Astrocyte (in vitro differentiated cells and primary cell): ENCODE data around the gene SFPQ. TPM values are rescaled to one million over a fixed set of nuclear protein-coding genes. Genes with fewer than 3 reads are reported as not detected.

Experiments used
- DNase-seq: peaks from one replicate; pipeline ENCODE4 v3.0.0-alpha.2; 2010; ENCODE audit warnings: low read depth
- FAIRE-seq: peaks from 2 replicates; lab custom pipeline; 2011; peaks lifted over from hg19 to GRCh38; lab: Jason Lieb, UNC
- H2AFZ ChIP-seq: 2 replicates; pipeline ENCODE4 v1.6.0; 2012; ENCODE audit warnings: low read depth, low read length, inconsistent platforms
- H3K27ac ChIP-seq: 2 replicates; pipeline ENCODE4 v1.5.1; 2011; ENCODE audit warnings: low read depth, low read length, inconsistent platforms
- H3K27me3 ChIP-seq: 2 replicates; pipeline ENCODE4 v1.6.0; 2011; ENCODE audit warnings: low read length, inconsistent platforms; ENCODE audit not compliant: insufficient read depth
- H3K36me3 ChIP-seq: 2 replicates; pipeline ENCODE4 v1.5.1; 2011; ENCODE audit warnings: low read length, inconsistent platforms; ENCODE audit not compliant: insufficient read depth
- H3K4me1 ChIP-seq: 2 replicates; pipeline ENCODE4 v1.5.1; 2011; ENCODE audit warnings: low read length, inconsistent platforms; ENCODE audit not compliant: insufficient read depth
- H3K4me2 ChIP-seq: 2 replicates; pipeline ENCODE4 v1.6.0; 2012; ENCODE audit warnings: low read length, inconsistent platforms
- H3K4me3 ChIP-seq: 2 replicates; pipeline ENCODE4 v1.5.1; 2011; ENCODE audit warnings: low read depth, mild to moderate bottlenecking, low read length, inconsistent platforms; ENCODE audit not compliant: insufficient read depth
- H3K79me2 ChIP-seq: 2 replicates; pipeline ENCODE4 v1.6.0; 2012; ENCODE audit warnings: mild to moderate bottlenecking, low read length, inconsistent platforms; ENCODE audit not compliant: insufficient read depth
- H3K9ac ChIP-seq: 2 replicates; pipeline ENCODE4 v1.6.0; 2012; ENCODE audit warnings: mild to moderate bottlenecking, low read length, inconsistent platforms
- H3K9me3 ChIP-seq: 2 replicates; pipeline ENCODE4 v1.5.1; 2012; ENCODE audit warnings: low read depth, mild to moderate bottlenecking, low read length, inconsistent platforms; ENCODE audit not compliant: insufficient read depth
- H4K20me1 ChIP-seq: 2 replicates; pipeline ENCODE4 v1.6.0; 2012; ENCODE audit warnings: low read length, inconsistent platforms; ENCODE audit not compliant: insufficient read depth
- H3K27ac Mint-ChIP-seq: one replicate; pipeline ENCODE4 v1.8.0; 2021; ENCODE audit warnings: mild to moderate bottlenecking, mixed read lengths; ENCODE audit not compliant: unreplicated experiment
- H3K27me3 Mint-ChIP-seq: one replicate; pipeline ENCODE4 v1.8.0; 2021; ENCODE audit warnings: low read depth, mixed read lengths; ENCODE audit not compliant: unreplicated experiment
- H3K36me3 Mint-ChIP-seq: one replicate; pipeline ENCODE4 v1.8.0; 2021; ENCODE audit warnings: low read depth, mixed read lengths; ENCODE audit not compliant: unreplicated experiment
- H3K4me1 Mint-ChIP-seq: one replicate; pipeline ENCODE4 v1.8.0; 2021; ENCODE audit warnings: low read depth, mixed read lengths; ENCODE audit not compliant: unreplicated experiment
- H3K4me3 Mint-ChIP-seq: one replicate; pipeline ENCODE4 v1.8.0; 2021; ENCODE audit warnings: mild to moderate bottlenecking, moderate library complexity, mixed read lengths; ENCODE audit not compliant: unreplicated experiment
- H3K9me3 Mint-ChIP-seq: one replicate; pipeline ENCODE4 v1.8.0; 2021; ENCODE audit warnings: mild to moderate bottlenecking, mixed read lengths; ENCODE audit not compliant: unreplicated experiment
- EZH2 ChIP-seq: IDR thresholded peaks from 2 replicates; pipeline ENCODE4 v1.6.1; 2012; ENCODE audit warnings: mild to moderate bottlenecking, low read length, inconsistent platforms; ENCODE audit not compliant: insufficient read depth
- total RNA-seq: library from RNA; stranded (reverse); gene quantifications from 2 replicates; pipeline ENCODE4 v1.2.1, GENCODE V29; 2021
- TF ChIP-seq, protein P1 (sequence below): IDR thresholded peaks from 2 replicates; pipeline ENCODE4 v1.5.1; 2011; ENCODE audit warnings: low read depth, mild to moderate bottlenecking, inconsistent platforms, low read length, moderate library complexity; ENCODE audit not compliant: insufficient read depth

Gene SFPQ
- total RNA-seq, 1 donor from 2014 or later: 209 TPM

DNA sequence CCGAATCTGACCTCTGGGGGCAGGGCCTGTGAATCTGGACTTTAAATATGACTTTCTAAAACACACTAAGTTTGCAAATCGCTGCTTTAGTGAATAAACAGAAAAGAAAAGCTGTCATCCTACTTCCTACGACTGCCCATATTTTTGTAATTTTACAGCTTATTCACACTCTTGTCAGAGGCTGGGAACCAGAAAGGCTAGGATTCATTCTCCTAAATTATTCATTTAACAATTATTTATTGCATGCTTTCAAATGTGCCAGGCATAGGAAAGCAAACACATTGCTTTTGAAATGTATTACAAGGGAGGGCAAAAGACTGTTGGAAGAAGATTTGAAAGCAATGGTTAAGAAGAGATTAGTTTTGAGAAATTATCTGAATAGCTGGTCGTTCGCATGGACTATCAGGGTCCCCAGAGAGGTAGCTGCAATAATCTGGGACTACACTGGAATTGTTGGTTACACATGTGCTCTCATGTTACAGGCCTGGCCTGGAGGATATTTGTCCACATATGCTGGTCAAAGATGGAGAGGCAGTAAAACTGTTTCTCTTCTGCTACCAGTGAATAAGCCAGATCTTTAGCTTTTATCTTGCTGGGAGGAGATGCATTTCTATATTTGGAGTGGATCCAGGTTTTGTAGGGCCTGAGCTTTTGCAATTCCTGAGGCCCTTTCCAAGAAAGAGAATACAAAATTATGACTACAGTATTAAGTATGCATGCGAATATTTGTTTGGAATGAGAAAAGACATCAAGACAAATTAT is 29.6 kb upstream of the SFPQ start:
- no peaks in the 10 kb centered on the region for H3K36me3 Mint-ChIP-seq
- TF ChIP-seq, protein P1, sequence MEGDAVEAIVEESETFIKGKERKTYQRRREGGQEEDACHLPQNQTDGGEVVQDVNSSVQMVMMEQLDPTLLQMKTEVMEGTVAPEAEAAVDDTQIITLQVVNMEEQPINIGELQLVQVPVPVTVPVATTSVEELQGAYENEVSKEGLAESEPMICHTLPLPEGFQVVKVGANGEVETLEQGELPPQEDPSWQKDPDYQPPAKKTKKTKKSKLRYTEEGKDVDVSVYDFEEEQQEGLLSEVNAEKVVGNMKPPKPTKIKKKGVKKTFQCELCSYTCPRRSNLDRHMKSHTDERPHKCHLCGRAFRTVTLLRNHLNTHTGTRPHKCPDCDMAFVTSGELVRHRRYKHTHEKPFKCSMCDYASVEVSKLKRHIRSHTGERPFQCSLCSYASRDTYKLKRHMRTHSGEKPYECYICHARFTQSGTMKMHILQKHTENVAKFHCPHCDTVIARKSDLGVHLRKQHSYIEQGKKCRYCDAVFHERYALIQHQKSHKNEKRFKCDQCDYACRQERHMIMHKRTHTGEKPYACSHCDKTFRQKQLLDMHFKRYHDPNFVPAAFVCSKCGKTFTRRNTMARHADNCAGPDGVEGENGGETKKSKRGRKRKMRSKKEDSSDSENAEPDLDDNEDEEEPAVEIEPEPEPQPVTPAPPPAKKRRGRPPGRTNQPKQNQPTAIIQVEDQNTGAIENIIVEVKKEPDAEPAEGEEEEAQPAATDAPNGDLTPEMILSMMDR: no peak
- no peak for TF ChIP-seq EZH2
- Histone ChIP-seq H2AFZ (no peak overlapping the region), H4K20me1 (no peaks in the 10 kb centered on the region), H3K9ac (no peak overlapping the region), H3K79me2 (no peaks in the 10 kb centered on the region), H3K4me2 (no peak overlapping the region), H3K27me3 (no peaks in the 10 kb centered on the region), H3K27ac (no peak overlapping the region), H3K36me3 (no peaks in the 10 kb centered on the region), H3K9me3 (no peaks in the 10 kb centered on the region), H3K4me3 (no peak overlapping the region), H3K4me1 (no peaks in the 10 kb centered on the region)
- no peaks in the 10 kb centered on the region for H3K27me3 Mint-ChIP-seq
- FAIRE-seq (peak; percentile 78), DNase-seq (peak; percentile 58)
- peaks cover 6% of the 10 kb centered on the region for H3K4me1 Mint-ChIP-seq
- H3K27ac Mint-ChIP-seq: no peak overlapping the region
- no peaks in the 10 kb centered on the region for H3K9me3 Mint-ChIP-seq
- no peak overlapping the region for H3K4me3 Mint-ChIP-seq

- H3K27ac Mint-ChIP-seq: no peak overlapping the region
- no peak for FAIRE-seq
Observed at GRCh38 chr1:35220976-35221375, 28.0 kb upstream of the SFPQ start.

More at GRCh38 chr1:35220976-35221375, 28.0 kb upstream of the SFPQ start:
- H4K20me1 ChIP-seq: no peaks in the 10 kb centered on the region
- no peaks in the 10 kb centered on the region for H3K27me3 ChIP-seq
- no peaks in the 10 kb centered on the region for H3K36me3 Mint-ChIP-seq
- peaks cover 6% of the 10 kb centered on the region for H3K4me1 Mint-ChIP-seq
- no peaks in the 10 kb centered on the region for H3K9me3 Mint-ChIP-seq
- TF ChIP-seq EZH2: no peak
- TF ChIP-seq, protein P1: peak; percentile 57
- no peak overlapping the region for H3K27ac ChIP-seq
- H3K9me3 ChIP-seq: no peaks in the 10 kb centered on the region
- H3K36me3 ChIP-seq: no peaks in the 10 kb centered on the region
- H2AFZ ChIP-seq: no peak overlapping the region
- H3K27me3 Mint-ChIP-seq: no peaks in the 10 kb centered on the region
- H3K4me3 Mint-ChIP-seq: no peak overlapping the region
- H3K4me1 ChIP-seq: no peaks in the 10 kb centered on the region
- no peak overlapping the region for H3K9ac ChIP-seq
- H3K79me2 ChIP-seq: no peaks in the 10 kb centered on the region
- no peak overlapping the region for H3K4me3 ChIP-seq
- no peak for DNase-seq
- no peak overlapping the region for H3K4me2 ChIP-seq
